ENCODE measurements around the gene PRKCH. TPM values are rescaled to one million over a fixed set of nuclear protein-coding genes. Genes with fewer than 3 reads are reported as not detected.

The PRKCH gene
- total RNA-seq, 1 experiment from 2014 or later: 5.2 TPM

- no peaks in the 10 kb centered on the region for H3K79me2 ChIP-seq (ENCODE audit: insufficient read depth, low read length)
- no peaks in the 10 kb centered on the region for H3K9me3 Mint-ChIP-seq
- no peak overlapping the region for H3K4ac ChIP-seq (ENCODE audit: low read depth, low read length)
Observed at GRCh38 chr14:61408498-61408897, 87.1 kb downstream of the PRKCH start.

More at GRCh38 chr14:61408498-61408897, 87.1 kb downstream of the PRKCH start:
- WGBS (ENCODE audit: extremely low coverage, insufficient read length, low lambda C conversion rate): no CpG with 5 or more reads among the region's 6 CpGs
- Mint-ChIP-seq H3K27ac (no peak overlapping the region), H3K27me3 (ENCODE audit: low read depth) (no peaks in the 10 kb centered on the region; the same call in 1 of the 2 replicates), H3K36me3 (ENCODE audit: insufficient read depth in 1 of 3, low read depth in 3 of 3) (no peaks in the 10 kb centered on the region), H3K4me3 (no peak overlapping the region), H3K4me1 (peaks cover 16 to 20% of the 10 kb centered on the region in 2 experiments)
- no peak overlapping the region for H3K14ac ChIP-seq (ENCODE audit: insufficient read depth, low read length)
- no peak overlapping the region for H3K4me2 ChIP-seq (ENCODE audit: insufficient read depth, insufficient read length, low read length)
- no peak overlapping the region for H2AK5ac ChIP-seq (ENCODE audit: insufficient read length, low read length)
- H2BK12ac ChIP-seq (ENCODE audit: insufficient read length, low read depth, low read length): no peak overlapping the region
- H4K20me1 ChIP-seq (ENCODE audit: control insufficient read depth, insufficient read depth, insufficient read length): no peaks in the 10 kb centered on the region
- H3K27ac ChIP-seq (ENCODE audit: insufficient read length, low read depth, low read length): no peak overlapping the region
- TF ChIP-seq CTCF (conservative IDR thresholded peaks at IDR 0.05): no peak
- H3K27me3 ChIP-seq (ENCODE audit: insufficient read depth, low read length): no peaks in the 10 kb centered on the region
- H4K91ac ChIP-seq (ENCODE audit: insufficient read length, low read depth, low read length): no peak overlapping the region
- no peak overlapping the region for H3K23ac ChIP-seq (ENCODE audit: insufficient read length, low read depth, low read length)
- no peaks in the 10 kb centered on the region for H3K23me2 ChIP-seq (ENCODE audit: insufficient read length, low read depth, low read length, poor library complexity, severe bottlenecking)
- H2BK120ac ChIP-seq (ENCODE audit: low read depth, low read length, poor library complexity, severe bottlenecking): no peak overlapping the region
- H2AFZ ChIP-seq (ENCODE audit: low read length): no peak overlapping the region
- no peak overlapping the region for H2BK5ac ChIP-seq (ENCODE audit: insufficient read length, low read length)
- no peak overlapping the region for H3K9ac ChIP-seq (ENCODE audit: extremely low read depth, insufficient read length, low read length)
- H2BK20ac ChIP-seq (ENCODE audit: low read depth, low read length, poor library complexity, severe bottlenecking): no peak overlapping the region
- no peak overlapping the region for H4K5ac ChIP-seq (ENCODE audit: insufficient read length, low read depth, low read length)
- no peaks in the 10 kb centered on the region for H3K79me1 ChIP-seq (ENCODE audit: insufficient read depth, low read depth, low read length, poor library complexity, severe bottlenecking)
- H3T11ph ChIP-seq (ENCODE audit: low read length): no peak overlapping the region
- no peak overlapping the region for H4K8ac ChIP-seq (replicated peaks; ENCODE audit: insufficient read length, low read depth, low read length)
- no peak overlapping the region for H2BK15ac ChIP-seq (ENCODE audit: low read depth, low read length)
- DNase-seq: no peak
- peaks cover 3% of the 10 kb centered on the region; the same call in 1 of the 2 replicates for H3K4me1 ChIP-seq (ENCODE audit: insufficient read depth, low read length)
- no peaks in the 10 kb centered on the region for H3K9me3 ChIP-seq (ENCODE audit: control insufficient read depth, low read depth, low read length)
- no peak overlapping the region for H3K18ac ChIP-seq (ENCODE audit: insufficient read length, low read depth, low read length)
- no peak overlapping the region for H3K56ac ChIP-seq (ENCODE audit: insufficient read length, low read depth, low read length)
